CD14-positive monocyte (primary cell): Measurements from ENCODE around the gene MYO15B. TPM values are rescaled to one million over a fixed set of nuclear protein-coding genes. Genes with fewer than 3 reads are reported as not detected.

Source experiments
- DNase-seq, 3 donors: peaks; one replicate each; pipeline ENCODE4 v3.0.0-alpha.2; 2011 to 2022
- H2AFZ ChIP-seq: 2 replicates; pipeline ENCODE4 v1.6.0; 2012; ENCODE audit warnings: mild to moderate bottlenecking, low read depth, low read length, inconsistent platforms; ENCODE audit not compliant: insufficient read depth, poor library complexity, severe bottlenecking
- H3K27ac ChIP-seq, 2 donors: 1 replicate in 1 of 2; 2 replicates in 1 of 2; pipeline ENCODE4 v1.5.1; 2012 to 2013; ENCODE audit warnings: low read length in 2 of 2, control low read depth in 1 of 2, inconsistent platforms in 1 of 2, low read depth in 1 of 2, mild to moderate bottlenecking in 1 of 2
- H3K27me3 ChIP-seq, 2 donors: one replicate each; pipeline versions ENCODE4 v1.6.0 to v1.6.1; 2011 to 2013; ENCODE audit warnings: low read length in 2 of 2; ENCODE audit not compliant: control insufficient read depth in 2 of 2, insufficient read depth in 2 of 2
- H3K36me3 ChIP-seq, 2 donors: replicated peaks in 1 of 2; 1 replicate in 1 of 2; 2 replicates in 1 of 2; pipeline versions ENCODE4 v1.5.1 to v1.6.1; 2012 to 2013; ENCODE audit warnings: low read length in 2 of 2, control low read depth in 1 of 2, inconsistent platforms in 1 of 2, mild to moderate bottlenecking in 1 of 2; ENCODE audit not compliant: insufficient read depth in 2 of 2, control insufficient read depth in 1 of 2
- H3K4me1 ChIP-seq, 2 donors: 1 replicate in 1 of 2; 2 replicates in 1 of 2; pipeline versions ENCODE4 v1.5.1 to v1.6.1; 2012 to 2013; ENCODE audit warnings: low read length in 2 of 2, control low read depth in 1 of 2, inconsistent platforms in 1 of 2, mild to moderate bottlenecking in 1 of 2, moderate library complexity in 1 of 2; ENCODE audit not compliant: insufficient read depth in 2 of 2, control insufficient read depth in 1 of 2
- H3K4me2 ChIP-seq: replicated peaks from 2 replicates; pipeline ENCODE3; 2012; ENCODE audit warnings: low read length, moderate library complexity, mild to moderate bottlenecking; ENCODE audit not compliant: poor library complexity, severe bottlenecking; ENCODE audit errors: extremely low read depth
- H3K4me3 ChIP-seq, 3 experiments: fragments of 200-600 bp in 1 of 3; sonication (generic) in 1 of 3; replicated peaks in 1 of 3; 1 replicate in 2 of 3; 2 replicates in 1 of 3; pipeline ENCODE4 v1.5.1; 2011 to 2013; ENCODE audit warnings: low read length in 3 of 3, mild to moderate bottlenecking in 3 of 3, control low read depth in 2 of 3, low read depth in 2 of 3, inconsistent platforms in 1 of 3, moderate library complexity in 1 of 3
- H3K79me2 ChIP-seq: 2 replicates; pipeline ENCODE4 v1.6.0; 2012; ENCODE audit warnings: mild to moderate bottlenecking, control low read depth, inconsistent platforms, low read length, moderate library complexity; ENCODE audit not compliant: insufficient read depth
- H3K9ac ChIP-seq: 2 replicates; pipeline ENCODE4 v1.6.0; 2017; ENCODE audit warnings: low read length, mild to moderate bottlenecking; ENCODE audit not compliant: insufficient read depth, poor library complexity, severe bottlenecking
- H3K9me3 ChIP-seq, 2 donors: replicated peaks in 1 of 2; 1 replicate in 1 of 2; 2 replicates in 1 of 2; pipeline versions ENCODE4 v1.5.1 to v1.6.1; 2012 to 2013; ENCODE audit warnings: low read length in 2 of 2, control low read depth in 1 of 2; ENCODE audit not compliant: control insufficient read depth in 1 of 2, insufficient read depth in 1 of 2
- H4K20me1 ChIP-seq: 2 replicates; pipeline ENCODE4 v1.6.0; 2012; ENCODE audit warnings: mild to moderate bottlenecking, low read length, control low read depth, moderate library complexity; ENCODE audit not compliant: insufficient read depth
- H3K27ac Mint-ChIP-seq, 7 donors: one replicate each; pipeline ENCODE4 v1.8.0; 2020; ENCODE audit warnings: mild to moderate bottlenecking in 7 of 7, mixed read lengths in 7 of 7, moderate library complexity in 6 of 7, inconsistent platforms in 2 of 7
- H3K27me3 Mint-ChIP-seq, 3 donors: one replicate each; pipeline ENCODE4 v1.8.0; 2021 to 2022; ENCODE audit warnings: low read depth in 3 of 3, mild to moderate bottlenecking in 3 of 3, mixed read lengths in 3 of 3, moderate library complexity in 3 of 3, inconsistent platforms in 1 of 3
- H3K36me3 Mint-ChIP-seq, 2 donors: one replicate each; pipeline ENCODE4 v1.8.0; 2020; ENCODE audit warnings: mixed read lengths in 2 of 2, inconsistent platforms in 1 of 2, mild to moderate bottlenecking in 1 of 2
- H3K4me1 Mint-ChIP-seq: one replicate; pipeline ENCODE4 v1.8.0; 2020; ENCODE audit warnings: mild to moderate bottlenecking, mixed read lengths
- H3K4me3 Mint-ChIP-seq, 2 donors: one replicate each; pipeline ENCODE4 v1.8.0; 2020; ENCODE audit warnings: mild to moderate bottlenecking in 2 of 2, mixed read lengths in 2 of 2, moderate library complexity in 1 of 2
- H3K9me3 Mint-ChIP-seq, 7 donors: one replicate each; pipeline ENCODE4 v1.8.0; 2020 to 2022; ENCODE audit warnings: mixed read lengths in 7 of 7, mild to moderate bottlenecking in 6 of 7, moderate library complexity in 6 of 7, inconsistent platforms in 2 of 7
- CTCF ChIP-seq: fragments of 200-600 bp; IDR thresholded peaks from one replicate; pipeline ENCODE4 v1.8.0; 2022; ENCODE audit warnings: antibody characterized with exemption, mild to moderate bottlenecking
- WGBS: methylation state at CpG from one replicate; pipeline ENCODE4 v1.1.5; 2013; ENCODE audit warnings: missing lambda C conversion rate; ENCODE audit not compliant: insufficient coverage; 5-methylcytosine and 5-hydroxymethylcytosine counted together
- intact Hi-C, 2 donors: fragments of 100-400 bp; cut with micrococcal nuclease; formaldehyde crosslinking; loops; one replicate each; pipeline versions ENCODE4 v1.15.0 to v1.15.1; 2023
- polyA plus RNA-seq, 3 donors: library from polyadenylated mRNA; depleted of rRNA in 1 of 3; unstranded in 2 of 3; stranded (reverse) in 1 of 3; fragments of 300-500 nt in 2 of 3; fragments of >200 nt in 1 of 3; fragmentation: Illumina TruSeq in 2 of 3; gene quantifications; 1 replicate in 2 of 3; 2 replicates in 1 of 3; pipeline ENCODE4 v1.2.3, GENCODE V29; 2012 to 2021

MYO15B gene
- polyA plus RNA-seq, 3 donors: 0.17 to 596 (median 0.62) TPM

- intact Hi-C loops: loop anchor here in 1 of 2 donors (5.0 kb wide), 1 partner anchor 57 kb away; the partner anchor contains the start of genes CASKIN2 and TSEN54
- no peak overlapping the region for H3K4me3 Mint-ChIP-seq
- no peak for DNase-seq
- H3K27ac ChIP-seq: no peak overlapping the region
- no peaks in the 10 kb centered on the region for H3K36me3 ChIP-seq
- no peak overlapping the region for H3K9ac ChIP-seq
- peaks cover 0 to 4% of the 10 kb centered on the region in 2 donors for H3K36me3 Mint-ChIP-seq
- TF ChIP-seq CTCF: no peak
- peaks cover 20% of the 10 kb centered on the region for H3K4me1 Mint-ChIP-seq
- no peaks in the 10 kb centered on the region for H3K79me2 ChIP-seq
- H4K20me1 ChIP-seq: no peaks in the 10 kb centered on the region
- peaks cover 20% of the 10 kb centered on the region in 2 donors for H3K4me1 ChIP-seq
- H3K9me3 ChIP-seq: no peaks in the 10 kb centered on the region
- H3K4me3 ChIP-seq: no peak overlapping the region
- H3K27me3 ChIP-seq: no peaks in the 10 kb centered on the region
- no peak overlapping the region for H3K4me2 ChIP-seq
- 96% methylated on average over 29 of the region's 29 CpGs for WGBS
- H3K9me3 Mint-ChIP-seq: peaks cover 0 to 2% (median 0%) of the 10 kb centered on the region in 7 donors
- no peak overlapping the region for H2AFZ ChIP-seq
- peaks cover 2 to 6% (median 4%) of the 10 kb centered on the region in 3 donors for H3K27me3 Mint-ChIP-seq
- H3K27ac Mint-ChIP-seq: no peak overlapping the region
These were observed 13.1 kb upstream of the MYO15B start for GRCh38 chr17:75574404-75575036.

GRCh38 chr17:75575197-75575596, 12.4 kb upstream of the MYO15B start:
- peaks cover 18% of the 10 kb centered on the region in 2 donors for H3K4me1 ChIP-seq
- Mint-ChIP-seq H3K9me3 (peaks cover 0 to 4% (median 0%) of the 10 kb centered on the region in 7 donors), H3K4me3 (no peak overlapping the region), H3K27me3 (peaks cover 0 to 6% (median 2%) of the 10 kb centered on the region in 3 donors), H3K36me3 (peaks cover 0 to 4% of the 10 kb centered on the region in 2 donors), H3K4me1 (peaks cover 20% of the 10 kb centered on the region), H3K27ac (peak overlapping the region in 2 of 7 donors; percentile 29 to 45)
- TF ChIP-seq CTCF: no peak
- intact Hi-C loops: no loop called here
- no peak overlapping the region for H3K9ac ChIP-seq
- 95% methylated on average over 9 of the region's 10 CpGs for WGBS
- H3K27ac ChIP-seq: no peak overlapping the region
- no peaks in the 10 kb centered on the region for H4K20me1 ChIP-seq
- H3K4me3 ChIP-seq: no peak overlapping the region
- no peaks in the 10 kb centered on the region for H3K79me2 ChIP-seq
- DNase-seq: no peak
- H3K36me3 ChIP-seq: no peaks in the 10 kb centered on the region
- H3K9me3 ChIP-seq: no peaks in the 10 kb centered on the region
- H3K4me2 ChIP-seq: no peak overlapping the region
- H3K27me3 ChIP-seq: no peaks in the 10 kb centered on the region
- no peak overlapping the region for H2AFZ ChIP-seq
